Measurements from ENCODE around the gene FGD3.

DNA sequence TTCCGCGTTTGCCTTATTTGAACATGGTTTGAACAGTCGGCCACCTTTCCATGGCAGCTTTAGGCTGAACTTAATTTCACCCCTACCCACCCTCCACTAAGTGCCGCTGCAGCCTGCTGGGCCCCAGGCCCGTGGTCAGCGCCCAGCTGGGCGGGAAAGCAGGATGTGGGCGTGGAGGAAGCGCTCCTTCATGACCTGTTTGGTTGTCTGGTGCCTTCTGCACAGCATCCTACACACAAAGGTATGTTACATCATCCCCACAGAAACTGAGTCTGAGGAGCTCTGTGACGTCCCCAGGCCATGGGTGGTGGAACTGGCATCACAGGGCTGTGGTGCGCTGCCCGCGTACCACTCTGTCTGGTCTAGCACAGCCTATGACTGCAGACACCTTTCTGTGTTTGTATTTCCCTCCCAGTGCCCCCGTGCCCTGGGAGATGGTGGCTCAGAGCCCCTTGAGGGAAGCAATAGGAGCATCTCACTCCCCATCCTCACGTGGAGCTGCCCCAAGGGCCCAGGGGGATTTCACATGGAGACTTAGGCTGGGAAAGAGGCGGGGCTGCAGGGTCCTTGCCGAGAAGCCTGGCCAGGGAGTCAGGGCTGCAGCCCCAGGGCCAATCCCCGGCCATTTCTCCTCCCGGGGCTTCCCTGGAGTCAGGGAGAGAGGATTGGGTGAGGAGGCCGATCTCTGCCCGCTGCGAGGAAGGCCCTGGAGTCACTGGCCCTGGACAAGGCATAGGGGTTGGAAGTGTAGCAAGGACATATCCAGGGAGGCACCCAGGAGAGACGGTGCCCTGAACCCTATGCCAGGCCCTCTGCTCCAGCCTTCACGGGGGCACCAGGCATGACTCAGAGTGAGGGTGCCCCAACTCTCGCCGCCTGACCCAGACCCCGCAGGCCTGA is 73.7 kb downstream of the FGD3 start:
- TF ChIP-seq, protein P1, sequence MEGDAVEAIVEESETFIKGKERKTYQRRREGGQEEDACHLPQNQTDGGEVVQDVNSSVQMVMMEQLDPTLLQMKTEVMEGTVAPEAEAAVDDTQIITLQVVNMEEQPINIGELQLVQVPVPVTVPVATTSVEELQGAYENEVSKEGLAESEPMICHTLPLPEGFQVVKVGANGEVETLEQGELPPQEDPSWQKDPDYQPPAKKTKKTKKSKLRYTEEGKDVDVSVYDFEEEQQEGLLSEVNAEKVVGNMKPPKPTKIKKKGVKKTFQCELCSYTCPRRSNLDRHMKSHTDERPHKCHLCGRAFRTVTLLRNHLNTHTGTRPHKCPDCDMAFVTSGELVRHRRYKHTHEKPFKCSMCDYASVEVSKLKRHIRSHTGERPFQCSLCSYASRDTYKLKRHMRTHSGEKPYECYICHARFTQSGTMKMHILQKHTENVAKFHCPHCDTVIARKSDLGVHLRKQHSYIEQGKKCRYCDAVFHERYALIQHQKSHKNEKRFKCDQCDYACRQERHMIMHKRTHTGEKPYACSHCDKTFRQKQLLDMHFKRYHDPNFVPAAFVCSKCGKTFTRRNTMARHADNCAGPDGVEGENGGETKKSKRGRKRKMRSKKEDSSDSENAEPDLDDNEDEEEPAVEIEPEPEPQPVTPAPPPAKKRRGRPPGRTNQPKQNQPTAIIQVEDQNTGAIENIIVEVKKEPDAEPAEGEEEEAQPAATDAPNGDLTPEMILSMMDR (IDR thresholded peaks at IDR 0.05; ENCODE audit: insufficient read depth, low read length, poor library complexity, severe bottlenecking) = no peak
- TF ChIP-seq EZH2phosphoT487 (conservative IDR thresholded peaks at IDR 0.05; ENCODE audit: low read length) = no peak

Measured in SU-DHL-6 (cell line).